Thyroid gland (tissue), 4 donors: ENCODE measurements around the gene BARHL2.

Source experiments
- CTCF ChIP-seq, 6 experiments: fragments of 200-600 bp in 3 of 6; fragments of 450-650 bp in 3 of 6; sonication (generic) in 3 of 6; IDR thresholded peaks; one replicate each; pipeline ENCODE4 v1.5.1; 2016 to 2019; ENCODE audit warnings: antibody characterized with exemption in 6 of 6, mild to moderate bottlenecking in 2 of 6, inconsistent platforms in 1 of 6, moderate library complexity in 1 of 6
- POLR2A ChIP-seq, 2 donors: fragments of 450-650 bp; IDR thresholded peaks; one replicate each; pipeline ENCODE4 v1.6.1; 2017; ENCODE audit warnings: antibody characterized with exemption in 2 of 2, mild to moderate bottlenecking in 2 of 2, moderate library complexity in 1 of 2

- TF ChIP-seq CTCF (IDR thresholded peaks at IDR 0.05), result no peak
- no peak for TF ChIP-seq POLR2A (IDR thresholded peaks at IDR 0.05)
Observed at GRCh38 chr1:90716243-90716551, 905 bp downstream of the BARHL2 start.
